SH-SY5Y (cell line): ENCODE results near the gene IRAK1BP1.

Experiments used
- GATA2 ChIP-seq: IDR thresholded peaks from 2 replicates; pipeline ENCODE4 v1.6.1; 2011; ENCODE audit warnings: mild to moderate bottlenecking, low read depth, low read length
- GATA3 ChIP-seq: IDR thresholded peaks from 2 replicates; pipeline ENCODE4 v1.6.1; 2011; ENCODE audit warnings: low read depth, mild to moderate bottlenecking, low read length, moderate library complexity

GRCh38 chr6:78863576-78863975 lies 3.8 kb upstream of the IRAK1BP1 start:
- TF ChIP-seq GATA3 = no peak
- TF ChIP-seq GATA2 = no peak
